Measurements from ENCODE around the gene SLC5A10.

DNA sequence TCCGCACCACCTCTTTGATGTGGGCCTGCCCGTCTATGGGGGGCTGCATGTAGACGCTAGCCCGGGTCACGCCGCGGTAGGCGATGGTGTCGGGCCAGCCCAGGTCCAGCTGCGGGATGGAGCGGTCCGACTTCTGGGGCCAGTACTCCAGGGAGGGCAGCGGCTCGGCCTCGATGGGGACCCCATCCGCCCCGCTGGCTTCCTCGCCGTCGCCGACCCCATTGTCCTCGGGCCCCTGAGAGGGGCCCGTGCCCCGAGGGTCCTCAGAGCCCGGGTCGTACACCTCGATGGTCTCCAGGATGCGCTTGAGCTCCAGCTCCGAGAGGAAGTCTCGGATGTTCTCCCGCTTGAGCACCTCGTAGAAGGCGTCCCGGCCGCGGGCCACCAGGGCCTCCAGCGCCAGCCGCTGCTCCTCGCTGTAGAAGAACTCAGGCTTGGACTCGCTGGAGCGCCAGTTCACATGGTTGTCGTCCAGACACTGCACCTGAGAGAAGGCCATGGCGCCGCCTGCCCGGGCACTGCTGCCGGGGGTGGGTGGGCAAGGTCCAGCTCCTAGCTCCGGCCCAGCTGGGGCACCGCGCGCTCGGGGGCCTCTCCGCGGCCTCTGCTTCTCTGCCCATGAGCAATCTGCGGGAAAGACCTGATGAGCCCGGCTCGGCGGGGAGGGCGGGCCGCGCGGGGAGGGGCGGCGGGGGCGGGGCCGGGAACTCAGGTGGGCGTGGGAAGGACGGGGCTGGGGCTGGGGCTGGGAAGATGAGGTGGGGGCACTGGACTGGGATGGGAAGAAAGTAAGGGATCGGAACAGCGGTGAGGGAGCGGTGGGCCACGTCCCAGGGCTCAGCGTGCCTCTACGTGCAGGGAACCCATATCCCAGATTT is 51.8 kb downstream of the SLC5A10 start:
- TF ChIP-seq, protein P1, sequence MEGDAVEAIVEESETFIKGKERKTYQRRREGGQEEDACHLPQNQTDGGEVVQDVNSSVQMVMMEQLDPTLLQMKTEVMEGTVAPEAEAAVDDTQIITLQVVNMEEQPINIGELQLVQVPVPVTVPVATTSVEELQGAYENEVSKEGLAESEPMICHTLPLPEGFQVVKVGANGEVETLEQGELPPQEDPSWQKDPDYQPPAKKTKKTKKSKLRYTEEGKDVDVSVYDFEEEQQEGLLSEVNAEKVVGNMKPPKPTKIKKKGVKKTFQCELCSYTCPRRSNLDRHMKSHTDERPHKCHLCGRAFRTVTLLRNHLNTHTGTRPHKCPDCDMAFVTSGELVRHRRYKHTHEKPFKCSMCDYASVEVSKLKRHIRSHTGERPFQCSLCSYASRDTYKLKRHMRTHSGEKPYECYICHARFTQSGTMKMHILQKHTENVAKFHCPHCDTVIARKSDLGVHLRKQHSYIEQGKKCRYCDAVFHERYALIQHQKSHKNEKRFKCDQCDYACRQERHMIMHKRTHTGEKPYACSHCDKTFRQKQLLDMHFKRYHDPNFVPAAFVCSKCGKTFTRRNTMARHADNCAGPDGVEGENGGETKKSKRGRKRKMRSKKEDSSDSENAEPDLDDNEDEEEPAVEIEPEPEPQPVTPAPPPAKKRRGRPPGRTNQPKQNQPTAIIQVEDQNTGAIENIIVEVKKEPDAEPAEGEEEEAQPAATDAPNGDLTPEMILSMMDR (IDR thresholded peaks at IDR 0.05; ENCODE audit: low read length), result no peak
- no peak for TF ChIP-seq EZH2 (IDR thresholded peaks at IDR 0.05; ENCODE audit: borderline replicate concordance, low read length)
